Measurements from ENCODE around the gene PXDC1. TPM values are rescaled to one million over a fixed set of nuclear protein-coding genes. Genes with fewer than 3 reads are reported as not detected.

PXDC1 gene
- total RNA-seq, 1 donor from 2014 or later, result 41.0 TPM

- TF ChIP-seq CTCF (IDR thresholded peaks at IDR 0.05; ENCODE audit: unreplicated experiment), result no peak
- peaks cover 8% of the 10 kb centered on the region for H3K36me3 Mint-ChIP-seq (ENCODE audit: low read depth, unreplicated experiment)
- peaks cover 11% of the 10 kb centered on the region for H3K27me3 Mint-ChIP-seq (ENCODE audit: unreplicated experiment)
- H3K27ac Mint-ChIP-seq (ENCODE audit: unreplicated experiment), result peak overlapping the region; percentile 32
- H3K4me3 Mint-ChIP-seq (ENCODE audit: unreplicated experiment), result peak overlapping the region; percentile 89
- no peaks in the 10 kb centered on the region for H3K9me3 Mint-ChIP-seq (ENCODE audit: unreplicated experiment)
- H3K4me1 Mint-ChIP-seq (ENCODE audit: unreplicated experiment), result peaks cover 54% of the 10 kb centered on the region
- no peak for DNase-seq (ENCODE audit: low spot score)
Measured at GRCh38 chr6:3749067-3749841, 2.3 kb downstream of the PXDC1 start.

GRCh38 chr6:3748208-3749066, 3.1 kb downstream of the PXDC1 start:
- Mint-ChIP-seq H3K27ac (ENCODE audit: unreplicated experiment) (no peak overlapping the region), H3K36me3 (ENCODE audit: low read depth, unreplicated experiment) (peaks cover 8% of the 10 kb centered on the region), H3K27me3 (ENCODE audit: unreplicated experiment) (peaks cover 15% of the 10 kb centered on the region), H3K9me3 (ENCODE audit: unreplicated experiment) (no peaks in the 10 kb centered on the region), H3K4me3 (ENCODE audit: unreplicated experiment) (peak overlapping the region; percentile 77), H3K4me1 (ENCODE audit: unreplicated experiment) (peaks cover 54% of the 10 kb centered on the region)
- TF ChIP-seq CTCF (IDR thresholded peaks at IDR 0.05; ENCODE audit: unreplicated experiment), result peak; percentile 44
- peak; percentile 81 for DNase-seq (ENCODE audit: low spot score)

GRCh38 chr6:3747100-3747737, 4.3 kb downstream of the PXDC1 start:
- peak overlapping the region; percentile 77 for H3K4me3 Mint-ChIP-seq (ENCODE audit: unreplicated experiment)
- no peaks in the 10 kb centered on the region for H3K9me3 Mint-ChIP-seq (ENCODE audit: unreplicated experiment)
- H3K27ac Mint-ChIP-seq (ENCODE audit: unreplicated experiment), result peak overlapping the region; percentile 22
- TF ChIP-seq CTCF (IDR thresholded peaks at IDR 0.05; ENCODE audit: unreplicated experiment), result no peak
- H3K36me3 Mint-ChIP-seq (ENCODE audit: low read depth, unreplicated experiment), result peaks cover 8% of the 10 kb centered on the region
- peaks cover 56% of the 10 kb centered on the region for H3K4me1 Mint-ChIP-seq (ENCODE audit: unreplicated experiment)
- H3K27me3 Mint-ChIP-seq (ENCODE audit: unreplicated experiment), result peaks cover 8% of the 10 kb centered on the region
- no peak for DNase-seq (ENCODE audit: low spot score)

- peaks cover 8% of the 10 kb centered on the region for H3K27me3 Mint-ChIP-seq (ENCODE audit: unreplicated experiment)
- no peak overlapping the region for H3K27ac Mint-ChIP-seq (ENCODE audit: unreplicated experiment)
Measured at GRCh38 chr6:3746696-3747095, 4.8 kb downstream of the PXDC1 start.

More at GRCh38 chr6:3746696-3747095, 4.8 kb downstream of the PXDC1 start:
- H3K4me1 Mint-ChIP-seq (ENCODE audit: unreplicated experiment), result peaks cover 61% of the 10 kb centered on the region
- no peak for TF ChIP-seq CTCF (IDR thresholded peaks at IDR 0.05; ENCODE audit: unreplicated experiment)
- no peak for DNase-seq (ENCODE audit: low spot score)
- H3K4me3 Mint-ChIP-seq (ENCODE audit: unreplicated experiment), result no peak overlapping the region
- H3K36me3 Mint-ChIP-seq (ENCODE audit: low read depth, unreplicated experiment), result peaks cover 8% of the 10 kb centered on the region
- H3K9me3 Mint-ChIP-seq (ENCODE audit: unreplicated experiment), result no peaks in the 10 kb centered on the region
